Smooth muscle cell (in vitro differentiated cells): ENCODE measurements around the gene BAIAP2. TPM values are rescaled to one million over a fixed set of nuclear protein-coding genes. Genes with fewer than 3 reads are reported as not detected.
A peak's percentile ranks its signal among the peaks of the same experiment; 100 is the strongest.
"Not testable (repeated sequence)": the region's sequence is repeated elsewhere in the genome, so short reads cannot be mapped to it uniquely, and the experiment has no call there.

ENCODE experiments used
- DNase-seq: peaks from one replicate; lab custom pipeline; 2025; ENCODE audit not compliant: unreplicated experiment; lab: John Stamatoyannopoulos, UW
- H2AFZ ChIP-seq: fragments of 200-600 bp; sonication (generic); 2 replicates; pipeline ENCODE4 v1.6.0; 2016; ENCODE audit warnings: antibody characterized with exemption, low read depth, mild to moderate bottlenecking
- H3F3A ChIP-seq: fragments of 200-600 bp; sonication (generic); 2 replicates; pipeline ENCODE4 v1.6.0; 2017; ENCODE audit warnings: antibody characterized with exemption, low read depth
- H3K27ac ChIP-seq: fragments of 200-600 bp; sonication (generic); 2 replicates; pipeline ENCODE4 v1.5.1; 2016; ENCODE audit warnings: low read depth, mild to moderate bottlenecking
- H3K27me3 ChIP-seq: fragments of 200-600 bp; sonication (generic); 2 replicates; pipeline ENCODE4 v1.6.1; 2016; ENCODE audit warnings: low read depth, mild to moderate bottlenecking
- H3K36me3 ChIP-seq: fragments of 200-600 bp; sonication (generic); 2 replicates; pipeline ENCODE4 v1.5.1; 2016; ENCODE audit warnings: low read depth
- H3K4me1 ChIP-seq: fragments of 200-600 bp; sonication (generic); 2 replicates; pipeline ENCODE4 v1.5.1; 2016; ENCODE audit warnings: low read depth
- H3K4me2 ChIP-seq: fragments of 200-600 bp; sonication (generic); 2 replicates; pipeline ENCODE4 v1.6.0; 2016; ENCODE audit warnings: mild to moderate bottlenecking
- H3K4me3 ChIP-seq: fragments of 200-600 bp; sonication (generic); 2 replicates; pipeline ENCODE4 v1.5.1; 2016; ENCODE audit warnings: mild to moderate bottlenecking
- H3K79me2 ChIP-seq: fragments of 200-600 bp; sonication (generic); 2 replicates; pipeline ENCODE4 v1.6.0; 2016; ENCODE audit warnings: low read depth, mild to moderate bottlenecking
- H3K9ac ChIP-seq: fragments of 200-600 bp; sonication (generic); 2 replicates; pipeline ENCODE4 v1.6.0; 2016; ENCODE audit warnings: low read depth
- H3K9me3 ChIP-seq: fragments of 200-600 bp; sonication (generic); replicated peaks from 2 replicates; pipeline ENCODE4 v1.5.1; 2016; ENCODE audit warnings: low read depth
- H4K20me1 ChIP-seq: fragments of 200-600 bp; sonication (generic); 2 replicates; pipeline ENCODE4 v1.6.0; 2016; ENCODE audit warnings: low read depth
- CTCF ChIP-seq: fragments of 200-600 bp; sonication (generic); IDR thresholded peaks from 2 replicates; pipeline ENCODE4 v1.5.1; 2017; ENCODE audit warnings: borderline replicate concordance, mild to moderate bottlenecking, antibody characterized with exemption; ENCODE audit not compliant: insufficient read depth, poor library complexity, severe bottlenecking
- WGBS: methylation state at CpG from one replicate; pipeline ENCODE4 v1.1.7; 2016; ENCODE audit warnings: low lambda C conversion rate; 5-methylcytosine and 5-hydroxymethylcytosine counted together
- polyA plus RNA-seq: library from polyadenylated mRNA; unstranded; fragments of >200 nt; fragmentation: Nextera tagmentation; extraction: Ambion mirVana; gene quantifications from 2 replicates; pipeline ENCODE4 v1.2.1, GENCODE V29; 2016
- total RNA-seq: library from RNA; depleted of rRNA; stranded (reverse); fragments of >200 nt; gene quantifications from 2 replicates; pipeline ENCODE4 v1.2.3, GENCODE V29; 2014

Gene BAIAP2
- total and polyA plus RNA-seq, 2 experiments from 2014 or later = 26.6 to 41.9 TPM

DNA sequence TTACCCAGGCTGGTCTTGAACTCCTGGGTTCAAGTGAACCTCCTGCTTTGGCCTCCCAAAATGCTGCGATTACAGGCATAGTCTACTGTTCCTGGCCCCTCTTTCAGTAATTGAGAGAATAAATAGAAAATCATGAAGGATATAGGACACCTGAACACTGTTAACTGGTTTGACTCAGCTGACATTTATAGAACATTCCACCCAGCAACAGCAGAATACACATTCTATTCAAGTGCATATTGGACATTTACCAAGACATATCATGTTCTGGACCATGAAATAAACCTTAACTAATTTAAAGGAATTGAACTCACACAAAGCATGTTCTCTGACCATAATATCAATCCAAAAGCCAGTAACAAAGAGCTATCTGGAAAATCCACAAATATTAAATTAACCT, 19.8 kb upstream of the BAIAP2 start:
- H3K9me3 ChIP-seq = peaks cover 3% of the 10 kb centered on the region
- no peak for TF ChIP-seq CTCF
- H3K4me2 ChIP-seq = no peak overlapping the region
- no peak overlapping the region for H3K4me3 ChIP-seq
- H3K27ac ChIP-seq = no peak overlapping the region
- no peak overlapping the region for H2AFZ ChIP-seq
- H3K9ac ChIP-seq = no peak overlapping the region
- H3K36me3 ChIP-seq = no peaks in the 10 kb centered on the region
- peaks cover 13% of the 10 kb centered on the region for H3K4me1 ChIP-seq
- peaks cover 10% of the 10 kb centered on the region for H3F3A ChIP-seq
- no peaks in the 10 kb centered on the region for H3K79me2 ChIP-seq
- 94% methylated on average over 1 of the region's 1 CpG for WGBS
- H3K27me3 ChIP-seq = no peaks in the 10 kb centered on the region
- H4K20me1 ChIP-seq = no peaks in the 10 kb centered on the region
- DNase-seq = no peak

DNA sequence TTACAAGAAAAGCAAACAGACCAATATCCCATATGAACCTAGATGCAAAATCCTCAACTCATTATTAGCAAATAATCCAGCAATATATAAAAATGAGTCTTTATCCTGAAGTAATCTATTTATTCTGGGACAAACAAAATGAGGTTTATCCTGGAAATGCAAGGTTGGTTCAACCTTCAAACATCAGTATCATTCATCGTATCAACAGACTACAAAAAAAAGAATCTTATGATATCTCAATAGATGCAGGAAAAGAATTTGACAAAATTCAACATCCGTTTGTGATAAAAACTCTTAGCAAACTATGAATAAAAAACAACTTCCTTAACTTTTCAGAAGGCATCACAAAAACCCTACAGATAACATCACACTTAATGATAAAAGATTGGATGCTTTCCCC, 18.4 kb upstream of the BAIAP2 start:
- no peaks in the 10 kb centered on the region for H3K27me3 ChIP-seq
- H3K4me2 ChIP-seq = no peak overlapping the region
- H4K20me1 ChIP-seq = no peaks in the 10 kb centered on the region
- H3K9me3 ChIP-seq = no peaks in the 10 kb centered on the region
- H3K27ac ChIP-seq = no peak overlapping the region
- H3K4me3 ChIP-seq = no peak overlapping the region
- no peak overlapping the region for H2AFZ ChIP-seq
- H3K4me1 ChIP-seq = peaks cover 13% of the 10 kb centered on the region
- H3F3A ChIP-seq = peaks cover 10% of the 10 kb centered on the region
- no peak overlapping the region for H3K9ac ChIP-seq
- no peak for TF ChIP-seq CTCF
- no peaks in the 10 kb centered on the region for H3K79me2 ChIP-seq
- H3K36me3 ChIP-seq = no peaks in the 10 kb centered on the region
- DNase-seq = no peak
- WGBS = 91% methylated on average over 2 of the region's 2 CpGs

- H3F3A ChIP-seq, H3K9me3 ChIP-seq, H3K27ac ChIP-seq, H3K27me3 ChIP-seq, H4K20me1 ChIP-seq, H2AFZ ChIP-seq, H3K4me3 ChIP-seq, H3K36me3 ChIP-seq, H3K79me2 ChIP-seq, DNase-seq, H3K4me2 ChIP-seq, H3K9ac ChIP-seq: not testable (repeated sequence)
- peaks cover 13% of the 10 kb centered on the region for H3K4me1 ChIP-seq
- WGBS = 98% methylated on average over 4 of the region's 4 CpGs
Measured at GRCh38 chr17:81017330-81017729, 17.6 kb upstream of the BAIAP2 start.

GRCh38 chr17:81018044-81018802, 16.7 kb upstream of the BAIAP2 start:
- H3K9me3 ChIP-seq = no peaks in the 10 kb centered on the region
- H3K27me3 ChIP-seq = no peaks in the 10 kb centered on the region
- no peaks in the 10 kb centered on the region for H3K79me2 ChIP-seq
- H3K27ac ChIP-seq = peak overlapping the region; percentile 64
- 53% methylated on average over 29 of the region's 29 CpGs for whole genome bisulfite sequencing
- H3K4me2 ChIP-seq = peak overlapping the region; percentile 83
- peak overlapping the region; percentile 26 for H3K4me3 ChIP-seq
- no peaks in the 10 kb centered on the region for H3K36me3 ChIP-seq
- DNase-seq = no peak
- H2AFZ ChIP-seq = peak overlapping the region; percentile 92
- peaks cover 13% of the 10 kb centered on the region for H3K4me1 ChIP-seq
- no peak overlapping the region for H3K9ac ChIP-seq
- peaks cover 10% of the 10 kb centered on the region for H3F3A ChIP-seq
- no peak for TF ChIP-seq CTCF
- H4K20me1 ChIP-seq = no peaks in the 10 kb centered on the region
